ENCODE data around the gene LGALS12.

LGALS12 gene

DNA sequence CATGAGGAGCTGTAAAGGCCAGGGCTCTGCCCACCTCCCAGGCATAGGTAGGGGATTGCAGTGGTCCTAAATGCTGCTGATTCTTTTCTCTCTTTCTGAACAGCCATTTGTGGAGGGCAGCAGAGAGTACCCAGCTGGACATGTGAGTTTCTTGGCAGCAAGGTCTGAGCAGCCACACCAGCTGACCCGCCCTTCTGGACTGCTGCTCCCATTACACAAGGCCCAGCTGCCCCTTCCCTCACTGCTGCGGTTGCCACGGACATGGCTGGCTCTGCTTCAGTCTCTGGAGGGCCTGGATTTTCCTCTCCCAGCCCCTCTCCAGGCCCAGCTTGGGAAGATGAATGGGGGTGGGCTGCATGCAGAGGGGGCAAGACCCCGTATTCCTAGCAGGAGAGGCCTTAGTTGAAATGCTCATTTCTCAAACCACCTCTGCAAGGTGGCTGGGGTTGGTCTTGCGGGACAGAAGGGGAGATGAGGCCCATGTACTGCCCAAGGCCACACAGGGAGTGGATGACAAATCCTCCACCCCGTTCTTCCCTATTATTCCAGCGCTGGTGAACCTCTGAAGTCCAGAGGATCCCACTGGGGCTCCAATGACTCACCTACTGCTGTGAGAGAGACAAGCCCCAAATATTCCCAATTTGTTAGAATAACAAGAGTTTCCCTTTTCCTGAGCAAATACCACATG lies 4.6 kb downstream of the LGALS12 start:
- Histone ChIP-seq H4K20me1 (ENCODE audit: low read depth, low read length) (no peaks in the 10 kb centered on the region), H3K36me3 (ENCODE audit: low read length) (no peaks in the 10 kb centered on the region), H3F3A (ENCODE audit: insufficient read depth) (no peaks in the 10 kb centered on the region), H3K9ac (ENCODE audit: low read length) (no peak overlapping the region), H3K27me3 (ENCODE audit: low read length) (no peaks in the 10 kb centered on the region), H3K9me2 (replicated peaks; ENCODE audit: insufficient read depth, low read length) (no peaks in the 10 kb centered on the region), H3K4me3 (ENCODE audit: insufficient read depth, low read length, poor library complexity, severe bottlenecking) (no peak overlapping the region), H3K27ac (ENCODE audit: low read depth, low read length) (no peak overlapping the region), H3K79me2 (ENCODE audit: insufficient read depth, low read length) (no peaks in the 10 kb centered on the region), H3K4me2 (ENCODE audit: low read depth, low read length, poor library complexity, severe bottlenecking) (no peak overlapping the region), H3K9me3 (ENCODE audit: insufficient read depth, low read length) (no peaks in the 10 kb centered on the region), H2AFZ (ENCODE audit: low read depth, low read length, severe bottlenecking) (no peak overlapping the region)
- TF ChIP-seq EZH2phosphoT487 (conservative IDR thresholded peaks at IDR 0.05; ENCODE audit: low read length), result no peak
- TF ChIP-seq, protein P1, sequence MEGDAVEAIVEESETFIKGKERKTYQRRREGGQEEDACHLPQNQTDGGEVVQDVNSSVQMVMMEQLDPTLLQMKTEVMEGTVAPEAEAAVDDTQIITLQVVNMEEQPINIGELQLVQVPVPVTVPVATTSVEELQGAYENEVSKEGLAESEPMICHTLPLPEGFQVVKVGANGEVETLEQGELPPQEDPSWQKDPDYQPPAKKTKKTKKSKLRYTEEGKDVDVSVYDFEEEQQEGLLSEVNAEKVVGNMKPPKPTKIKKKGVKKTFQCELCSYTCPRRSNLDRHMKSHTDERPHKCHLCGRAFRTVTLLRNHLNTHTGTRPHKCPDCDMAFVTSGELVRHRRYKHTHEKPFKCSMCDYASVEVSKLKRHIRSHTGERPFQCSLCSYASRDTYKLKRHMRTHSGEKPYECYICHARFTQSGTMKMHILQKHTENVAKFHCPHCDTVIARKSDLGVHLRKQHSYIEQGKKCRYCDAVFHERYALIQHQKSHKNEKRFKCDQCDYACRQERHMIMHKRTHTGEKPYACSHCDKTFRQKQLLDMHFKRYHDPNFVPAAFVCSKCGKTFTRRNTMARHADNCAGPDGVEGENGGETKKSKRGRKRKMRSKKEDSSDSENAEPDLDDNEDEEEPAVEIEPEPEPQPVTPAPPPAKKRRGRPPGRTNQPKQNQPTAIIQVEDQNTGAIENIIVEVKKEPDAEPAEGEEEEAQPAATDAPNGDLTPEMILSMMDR (IDR thresholded peaks at IDR 0.05; ENCODE audit: insufficient read depth, low read length, poor library complexity, severe bottlenecking), result no peak

DNA sequence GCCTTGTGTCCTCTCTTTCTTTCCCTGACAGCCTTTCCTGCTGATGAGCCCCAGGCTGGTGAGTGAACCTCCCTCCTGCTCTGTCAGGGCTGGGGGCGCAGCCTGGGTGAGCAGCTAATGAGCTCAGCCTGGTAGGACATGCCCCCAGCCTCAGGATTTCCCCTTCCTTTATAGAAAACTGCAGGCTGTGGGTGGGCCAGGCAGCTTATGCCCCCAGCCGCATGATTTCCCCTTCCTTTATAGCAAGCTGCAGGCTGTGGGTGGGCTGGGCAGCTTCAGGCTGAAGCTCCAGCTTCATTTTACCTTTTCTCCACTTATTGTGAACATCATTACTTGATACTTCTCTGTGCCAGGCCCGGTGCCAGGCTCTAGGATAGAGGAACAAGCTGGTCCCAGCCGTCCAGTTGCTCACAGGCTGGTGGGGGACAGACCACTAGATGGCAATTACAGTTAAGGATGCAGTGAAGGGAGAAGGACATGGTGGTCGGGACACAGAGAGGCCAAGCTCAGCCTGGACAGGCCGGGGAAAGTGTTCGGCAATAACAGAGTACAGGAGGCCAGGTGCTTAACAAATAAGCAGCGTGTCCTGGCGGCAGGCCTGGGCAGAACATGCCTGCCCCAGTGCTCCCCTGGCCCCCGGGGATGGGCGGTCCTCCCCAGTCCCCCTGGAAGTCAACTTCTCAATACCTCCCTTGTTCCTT lies 5.3 kb downstream of the LGALS12 start:
- no peak overlapping the region for H2AFZ ChIP-seq (ENCODE audit: low read depth, low read length, severe bottlenecking)
- TF ChIP-seq, protein P1 (IDR thresholded peaks at IDR 0.05; ENCODE audit: insufficient read depth, low read length, poor library complexity, severe bottlenecking), result no peak
- TF ChIP-seq EZH2phosphoT487 (conservative IDR thresholded peaks at IDR 0.05; ENCODE audit: low read length), result no peak

DNA sequence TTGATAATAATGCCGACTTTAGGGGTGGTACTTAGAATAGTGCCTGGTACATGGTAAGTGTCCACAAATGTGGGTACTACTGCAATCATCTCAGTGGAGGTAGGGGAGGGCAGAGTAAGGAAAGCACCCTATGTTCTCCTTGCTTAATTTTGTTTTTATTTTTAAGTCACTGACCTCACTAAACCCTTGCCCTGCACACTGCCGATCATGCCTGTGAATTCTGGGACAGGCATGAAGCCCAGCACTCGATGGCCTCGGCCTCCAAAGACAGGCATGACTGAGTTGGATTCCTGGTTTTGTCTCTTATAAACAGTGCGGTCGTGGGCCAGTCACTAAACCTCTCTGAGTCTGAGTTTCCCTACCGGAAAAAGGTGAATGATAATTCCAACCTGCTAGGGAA lies 6.9 kb downstream of the LGALS12 start:
- no peaks in the 10 kb centered on the region for H3K27me3 ChIP-seq (ENCODE audit: low read length)
- no peak overlapping the region for H3K27ac ChIP-seq (ENCODE audit: low read depth, low read length)
- no peaks in the 10 kb centered on the region for H3K9me2 ChIP-seq (replicated peaks; ENCODE audit: insufficient read depth, low read length)
- H4K20me1 ChIP-seq (ENCODE audit: low read depth, low read length), result no peaks in the 10 kb centered on the region
- H2AFZ ChIP-seq (ENCODE audit: low read depth, low read length, severe bottlenecking), result no peak overlapping the region
- no peaks in the 10 kb centered on the region for H3K79me2 ChIP-seq (ENCODE audit: insufficient read depth, low read length)
- TF ChIP-seq, protein P1 (IDR thresholded peaks at IDR 0.05; ENCODE audit: insufficient read depth, low read length, poor library complexity, severe bottlenecking), result no peak
- TF ChIP-seq EZH2phosphoT487 (conservative IDR thresholded peaks at IDR 0.05; ENCODE audit: low read length), result no peak
- no peaks in the 10 kb centered on the region for H3K9me3 ChIP-seq (ENCODE audit: insufficient read depth, low read length)
- H3K4me2 ChIP-seq (ENCODE audit: low read depth, low read length, poor library complexity, severe bottlenecking), result no peak overlapping the region
- H3F3A ChIP-seq (ENCODE audit: insufficient read depth), result no peaks in the 10 kb centered on the region
- no peak overlapping the region for H3K4me3 ChIP-seq (ENCODE audit: insufficient read depth, low read length, poor library complexity, severe bottlenecking)
- H3K9ac ChIP-seq (ENCODE audit: low read length), result no peak overlapping the region
- no peaks in the 10 kb centered on the region for H3K36me3 ChIP-seq (ENCODE audit: low read length)

More for the DNA sequence above, 5.3 kb downstream of the LGALS12 start:
- Histone ChIP-seq H3K4me2 (ENCODE audit: low read depth, low read length, poor library complexity, severe bottlenecking) (no peak overlapping the region), H3K27ac (ENCODE audit: low read depth, low read length) (no peak overlapping the region), H3K36me3 (ENCODE audit: low read length) (no peaks in the 10 kb centered on the region), H3K79me2 (ENCODE audit: insufficient read depth, low read length) (no peaks in the 10 kb centered on the region), H3K9me3 (ENCODE audit: insufficient read depth, low read length) (no peaks in the 10 kb centered on the region), H3K9me2 (replicated peaks; ENCODE audit: insufficient read depth, low read length) (no peaks in the 10 kb centered on the region), H4K20me1 (ENCODE audit: low read depth, low read length) (no peaks in the 10 kb centered on the region), H3K9ac (ENCODE audit: low read length) (no peak overlapping the region), H3F3A (ENCODE audit: insufficient read depth) (no peaks in the 10 kb centered on the region), H3K27me3 (ENCODE audit: low read length) (no peaks in the 10 kb centered on the region), H3K4me3 (ENCODE audit: insufficient read depth, low read length, poor library complexity, severe bottlenecking) (no peak overlapping the region)

All from SU-DHL-6 (cell line).